H9 (cell line): ENCODE results near the gene POU3F2. TPM values are rescaled to one million over a fixed set of nuclear protein-coding genes. Genes with fewer than 3 reads are reported as not detected.

Experiments
- DNase-seq: peaks from one replicate; pipeline ENCODE4 v3.0.0-alpha.2; 2017
- H2AFZ ChIP-seq: one replicate; pipeline ENCODE4 v1.6.1; 2013; ENCODE audit warnings: mild to moderate bottlenecking, low read length, control low read depth, moderate library complexity
- H2AK5ac ChIP-seq: 2 replicates; pipeline ENCODE4 v1.6.1; 2013; ENCODE audit warnings: low read length, control low read depth, mixed read lengths; ENCODE audit not compliant: insufficient read length
- H2BK120ac ChIP-seq: one replicate; pipeline ENCODE4 v1.6.1; 2013; ENCODE audit warnings: low read depth, mild to moderate bottlenecking, low read length, control low read depth, inconsistent platforms; ENCODE audit not compliant: poor library complexity, severe bottlenecking
- H2BK12ac ChIP-seq: 2 replicates; pipeline ENCODE4 v1.6.1; 2013; ENCODE audit warnings: low read length, control low read depth, mixed read lengths, low read depth; ENCODE audit not compliant: insufficient read length
- H2BK15ac ChIP-seq: 2 replicates; pipeline ENCODE4 v1.6.1; 2013; ENCODE audit warnings: low read depth, low read length, control low read depth
- H2BK20ac ChIP-seq: one replicate; pipeline ENCODE4 v1.6.1; 2013; ENCODE audit warnings: low read depth, mild to moderate bottlenecking, low read length, control low read depth, inconsistent platforms; ENCODE audit not compliant: poor library complexity, severe bottlenecking
- H2BK5ac ChIP-seq: 2 replicates; pipeline ENCODE4 v1.6.1; 2013; ENCODE audit warnings: low read length, control low read depth, mixed read lengths; ENCODE audit not compliant: insufficient read length
- H3K14ac ChIP-seq: 2 replicates; pipeline ENCODE4 v1.6.1; 2013; ENCODE audit warnings: low read length, control low read depth; ENCODE audit not compliant: insufficient read depth
- H3K18ac ChIP-seq: 2 replicates; pipeline ENCODE4 v1.6.1; 2013; ENCODE audit warnings: low read depth, mild to moderate bottlenecking, mixed read lengths, low read length, control low read depth; ENCODE audit not compliant: insufficient read length
- H3K23ac ChIP-seq: 2 replicates; pipeline ENCODE4 v1.6.1; 2013; ENCODE audit warnings: low read length, control low read depth, mixed read lengths, low read depth; ENCODE audit not compliant: insufficient read length
- H3K23me2 ChIP-seq: 2 replicates; pipeline ENCODE4 v1.6.1; 2013; ENCODE audit warnings: low read depth, mild to moderate bottlenecking, mixed read lengths, low read length, control low read depth; ENCODE audit not compliant: insufficient read length, poor library complexity, severe bottlenecking
- H3K27ac ChIP-seq: 2 replicates; pipeline ENCODE4 v1.5.1; 2013; ENCODE audit warnings: low read length, control low read depth, mixed read lengths, low read depth; ENCODE audit not compliant: insufficient read length
- H3K27me3 ChIP-seq: 2 replicates; pipeline ENCODE4 v1.6.1; 2013; ENCODE audit warnings: low read length, control low read depth, inconsistent platforms; ENCODE audit not compliant: insufficient read depth
- H3K4ac ChIP-seq: 2 replicates; pipeline ENCODE4 v1.6.1; 2013; ENCODE audit warnings: low read depth, mild to moderate bottlenecking, control low read depth, inconsistent platforms, low read length, moderate library complexity
- H3K4me1 ChIP-seq: 2 replicates; pipeline ENCODE4 v1.6.1; 2013; ENCODE audit warnings: low read length, control low read depth, inconsistent platforms; ENCODE audit not compliant: insufficient read depth
- H3K4me2 ChIP-seq: 2 replicates; pipeline ENCODE4 v1.6.1; 2013; ENCODE audit warnings: low read length, control low read depth, mixed read lengths; ENCODE audit not compliant: insufficient read length, insufficient read depth
- H3K56ac ChIP-seq: 2 replicates; pipeline ENCODE4 v1.6.1; 2013; ENCODE audit warnings: low read depth, mild to moderate bottlenecking, mixed read lengths, low read length, control low read depth; ENCODE audit not compliant: insufficient read length
- H3K79me1 ChIP-seq: 2 replicates; pipeline ENCODE4 v1.6.1; 2013; ENCODE audit warnings: low read depth, mild to moderate bottlenecking, moderate library complexity, low read length, control low read depth, inconsistent platforms; ENCODE audit not compliant: insufficient read depth, poor library complexity, severe bottlenecking
- H3K79me2 ChIP-seq: 2 replicates; pipeline ENCODE4 v1.6.1; 2013; ENCODE audit warnings: low read length, control low read depth, inconsistent platforms; ENCODE audit not compliant: insufficient read depth
- H3K9ac ChIP-seq: 2 replicates; pipeline ENCODE4 v1.6.1; 2013; ENCODE audit warnings: low read length, control low read depth, mixed read lengths; ENCODE audit not compliant: insufficient read length; ENCODE audit errors: extremely low read depth
- H3K9me3 ChIP-seq: one replicate; pipeline ENCODE4 v1.6.1; 2013; ENCODE audit warnings: low read depth, low read length, inconsistent platforms; ENCODE audit not compliant: control insufficient read depth
- H3T11ph ChIP-seq: one replicate; pipeline ENCODE4 v1.6.1; 2013; ENCODE audit warnings: mild to moderate bottlenecking, low read length, control low read depth, inconsistent platforms
- H4K20me1 ChIP-seq: one replicate; pipeline ENCODE4 v1.6.1; 2013; ENCODE audit not compliant: control insufficient read depth, insufficient read length, insufficient read depth
- H4K5ac ChIP-seq: 2 replicates; pipeline ENCODE4 v1.6.1; 2013; ENCODE audit warnings: low read depth, mild to moderate bottlenecking, mixed read lengths, low read length, control low read depth; ENCODE audit not compliant: insufficient read length
- H4K8ac ChIP-seq: replicated peaks from 2 replicates; pipeline ENCODE4 v1.6.1; 2013; ENCODE audit warnings: low read length, control low read depth, mixed read lengths, low read depth; ENCODE audit not compliant: insufficient read length
- H4K91ac ChIP-seq: 2 replicates; pipeline ENCODE4 v1.6.1; 2013; ENCODE audit warnings: low read depth, mild to moderate bottlenecking, moderate library complexity, mixed read lengths, low read length, control low read depth; ENCODE audit not compliant: insufficient read length
- H3K27ac Mint-ChIP-seq, 3 experiments: 2 replicates in 2 of 3; 3 replicates in 1 of 3; pipeline ENCODE4 v1.8.0; 2020 to 2021; ENCODE audit warnings: mixed read lengths in 3 of 3, mild to moderate bottlenecking in 1 of 3, moderate library complexity in 1 of 3
- H3K27me3 Mint-ChIP-seq: 2 replicates; pipeline ENCODE4 v1.8.0; 2021; ENCODE audit warnings: low read depth, mild to moderate bottlenecking, moderate library complexity, mixed read lengths
- H3K36me3 Mint-ChIP-seq, 3 experiments: 2 replicates in 2 of 3; 3 replicates in 1 of 3; pipeline ENCODE4 v1.8.0; 2020 to 2021; ENCODE audit warnings: low read depth in 3 of 3, mixed read lengths in 3 of 3; ENCODE audit not compliant: insufficient read depth in 1 of 3
- H3K4me1 Mint-ChIP-seq, 2 experiments: 2 replicates each; pipeline ENCODE4 v1.8.0; 2020; ENCODE audit warnings: mixed read lengths in 2 of 2
- H3K4me3 Mint-ChIP-seq, 2 experiments: 2 replicates in 1 of 2; 3 replicates in 1 of 2; pipeline ENCODE4 v1.8.0; 2020 to 2021; ENCODE audit warnings: mild to moderate bottlenecking in 2 of 2, mixed read lengths in 2 of 2, moderate library complexity in 1 of 2
- H3K9me3 Mint-ChIP-seq, 2 experiments: 2 replicates in 1 of 2; 3 replicates in 1 of 2; pipeline ENCODE4 v1.8.0; 2020; ENCODE audit warnings: mild to moderate bottlenecking in 2 of 2, mixed read lengths in 2 of 2, moderate library complexity in 1 of 2
- CTCF ChIP-seq: fragments of 200-600 bp; sonication (generic); conservative IDR thresholded peaks from 3 replicates; pipeline ENCODE4 v1.8.0; 2021; ENCODE audit warnings: antibody characterized with exemption, mild to moderate bottlenecking
- WGBS: extraction: QIAGEN DNeasy Blood & Tissue Kit; methylation state at CpG from one replicate; pipeline ENCODE4 v1.1.7; 2013; ENCODE audit warnings: missing lambda C conversion rate, low lambda C conversion rate, mixed read lengths; ENCODE audit not compliant: insufficient read length; ENCODE audit errors: extremely low coverage; 5-methylcytosine and 5-hydroxymethylcytosine counted together
- total RNA-seq: library from RNA; stranded (reverse); gene quantifications from 2 replicates; pipeline ENCODE4 v1.2.1, GENCODE V29; 2021

Gene POU3F2
- total RNA-seq, 1 experiment from 2014 or later, result 0.09 TPM

GRCh38 chr6:98808541-98809210 is 25.7 kb upstream of the POU3F2 start:
- Histone ChIP-seq H4K20me1 (no peaks in the 10 kb centered on the region), H2BK120ac (no peak overlapping the region), H2BK5ac (no peak overlapping the region), H3K9me3 (no peaks in the 10 kb centered on the region), H3K23ac (no peak overlapping the region), H3T11ph (no peak overlapping the region), H3K27me3 (no peaks in the 10 kb centered on the region), H3K79me2 (no peaks in the 10 kb centered on the region), H2BK20ac (no peak overlapping the region), H3K4ac (no peak overlapping the region), H3K23me2 (no peaks in the 10 kb centered on the region), H2BK12ac (no peak overlapping the region), H3K27ac (no peak overlapping the region), H2BK15ac (no peak overlapping the region), H3K4me1 (no peaks in the 10 kb centered on the region), H3K79me1 (no peaks in the 10 kb centered on the region), H4K5ac (no peak overlapping the region), H3K18ac (no peak overlapping the region), H2AFZ (no peak overlapping the region), H4K91ac (no peak overlapping the region), H3K56ac (no peak overlapping the region), H3K14ac (no peak overlapping the region), H2AK5ac (no peak overlapping the region), H3K9ac (no peak overlapping the region), H3K4me2 (no peak overlapping the region), H4K8ac (no peak overlapping the region)
- Mint-ChIP-seq H3K27me3 (peaks cover 6% of the 10 kb centered on the region; the same call in 1 of the 2 replicates), H3K4me3 (no peak overlapping the region), H3K4me1 (no peaks in the 10 kb centered on the region), H3K9me3 (peaks cover 3% of the 10 kb centered on the region in 2 experiments; a peak in 4 of 5 replicates), H3K27ac (no peak overlapping the region), H3K36me3 (no peaks in the 10 kb centered on the region)
- TF ChIP-seq CTCF, result no peak
- no peak for DNase-seq
- WGBS, result no CpG with 5 or more reads among the region's 4 CpGs
